Transverse colon (tissue), 4 donors: ENCODE measurements around the gene GALNT9. TPM values are rescaled to one million over a fixed set of nuclear protein-coding genes. Genes with fewer than 3 reads are reported as not detected.

ENCODE experiments used
- DNase-seq: peaks from one replicate; pipeline ENCODE4 v3.0.0-alpha.2; 2019
- H3K27ac ChIP-seq, 4 donors: fragments of 200-600 bp; sonication (generic); 2 replicates each; pipeline ENCODE4 v1.5.1; 2016 to 2018; ENCODE audit warnings: inconsistent platforms in 4 of 4
- H3K27me3 ChIP-seq: fragments of 200-600 bp; sonication (generic); 2 replicates; pipeline ENCODE4 v1.5.1; 2017; ENCODE audit warnings: inconsistent platforms
- H3K36me3 ChIP-seq, 4 donors: fragments of 200-600 bp; sonication (generic); 2 replicates each; pipeline ENCODE4 v1.5.1; 2017 to 2019; ENCODE audit warnings: inconsistent platforms in 4 of 4
- H3K4me1 ChIP-seq, 4 donors: fragments of 200-600 bp; sonication (generic); 2 replicates each; pipeline ENCODE4 v1.5.1; 2017 to 2020; ENCODE audit warnings: inconsistent platforms in 4 of 4
- H3K4me3 ChIP-seq, 4 donors: fragments of 200-600 bp; sonication (generic); 1 replicate in 1 of 4; 2 replicates in 3 of 4; pipeline versions ENCODE4 v1.5.1 to v1.6.1; 2017 to 2019; ENCODE audit warnings: inconsistent platforms in 4 of 4
- H3K9me3 ChIP-seq, 2 donors: fragments of 200-600 bp; sonication (generic); 2 replicates each; pipeline ENCODE4 v1.5.1; 2017 to 2019; ENCODE audit warnings: inconsistent platforms in 2 of 2
- EP300 ChIP-seq: sonication (generic); formaldehyde crosslinking; IDR thresholded peaks from one replicate; pipeline ENCODE4 v1.6.1; 2017; ENCODE audit warnings: antibody characterized with exemption, low read depth
- POLR2A ChIP-seq: fragments of 450-650 bp; IDR thresholded peaks from one replicate; pipeline ENCODE4 v1.6.1; 2016; ENCODE audit warnings: antibody characterized with exemption, mild to moderate bottlenecking, moderate library complexity
- POLR2AphosphoS5 ChIP-seq, 3 donors: sonication (generic); formaldehyde crosslinking; IDR thresholded peaks; one replicate each; pipeline ENCODE4 v1.6.1; 2016; ENCODE audit warnings: antibody characterized with exemption in 3 of 3
- WGBS, 2 donors: methylation state at CpG; one replicate each; pipeline ENCODE4 v1.1.5; 2018; ENCODE audit warnings: low coverage in 1 of 2; 5-methylcytosine and 5-hydroxymethylcytosine counted together
- in situ Hi-C, 4 donors: fragments of 200-750 bp; cut with MboI; loops; one replicate each; pipeline versions ENCODE4 v1.15.0 to v1.15.1; 2017; ENCODE audit warnings: low sequenced_read_pairs in 3 of 4, low pct_ligation_motif_present in 1 of 4, low pct_unique_long_range_greater_than_20kb in 1 of 4
- intact Hi-C: fragments of 100-400 bp; cut with DNase I; formaldehyde crosslinking; loops from one replicate; pipeline ENCODE4 v1.15.1; 2023; ENCODE audit warnings: low total_unique reads
- total RNA-seq, 4 donors: library from RNA; depleted of rRNA; stranded (reverse); fragments of >200 nt; gene quantifications; one replicate each; pipeline ENCODE4 v1.1.0, GENCODE V29; 2016
- TF ChIP-seq, protein P1 (sequence below), 5 experiments: fragments of 200-600 bp in 3 of 5; fragments of 450-650 bp in 2 of 5; sonication (generic) in 3 of 5; IDR thresholded peaks; 1 replicate in 2 of 5; 2 replicates in 3 of 5; pipeline ENCODE4 v1.5.1; 2016 to 2017; ENCODE audit warnings: antibody characterized with exemption in 5 of 5, inconsistent platforms in 3 of 5, mild to moderate bottlenecking in 2 of 5, moderate library complexity in 1 of 5

GALNT9 gene
- total RNA-seq, 4 donors from 2014 or later, result 0.82 to 4.5 TPM; not detected in 2

DNA sequence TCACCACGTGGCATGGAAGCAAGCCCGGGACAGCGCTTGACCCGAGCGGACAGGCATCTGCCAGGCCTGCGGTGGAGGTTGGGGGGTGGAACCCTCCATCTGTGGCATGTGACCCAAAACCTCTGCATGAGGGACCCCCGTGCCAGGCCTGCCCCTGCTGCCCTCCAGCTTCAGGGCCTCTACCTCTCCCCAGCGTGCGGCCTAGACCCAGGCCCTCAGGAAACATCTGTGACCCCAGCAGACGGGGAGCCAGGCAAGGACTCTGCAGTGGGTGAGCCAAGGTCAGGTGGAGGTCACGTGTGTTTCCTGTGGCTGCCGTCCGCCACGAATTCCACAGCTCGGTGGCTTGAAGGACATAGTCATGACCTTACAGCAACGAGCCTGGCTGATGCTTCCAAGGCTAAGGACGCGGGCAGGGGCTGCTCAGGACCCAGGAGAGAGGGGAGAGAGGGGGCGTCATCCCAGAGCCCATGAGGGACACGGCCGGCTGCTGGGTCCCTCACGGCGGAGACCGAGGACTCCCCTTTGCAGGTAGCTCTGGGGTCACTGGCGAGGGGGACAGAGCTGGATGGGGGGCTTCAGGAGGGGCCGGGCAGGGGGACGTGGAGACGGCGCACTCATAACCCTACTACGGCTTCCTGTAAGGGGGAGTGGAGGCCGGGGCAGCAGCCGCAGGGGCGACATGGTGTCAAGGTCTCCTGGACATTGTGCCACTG, 91.5 kb downstream of the GALNT9 start:
- DNase-seq, result no peak
- Histone ChIP-seq H3K9me3 (no peaks in the 10 kb centered on the region), H3K4me1 (peaks cover 0 to 4% (median 0%) of the 10 kb centered on the region in 4 donors), H3K36me3 (no peaks in the 10 kb centered on the region), H3K4me3 (no peak overlapping the region), H3K27me3 (no peaks in the 10 kb centered on the region), H3K27ac (no peak overlapping the region)
- TF ChIP-seq POLR2AphosphoS5 (IDR thresholded peaks at IDR 0.05), result no peak
- TF ChIP-seq EP300, result no peak
- TF ChIP-seq POLR2A, result no peak
- TF ChIP-seq, protein P1, sequence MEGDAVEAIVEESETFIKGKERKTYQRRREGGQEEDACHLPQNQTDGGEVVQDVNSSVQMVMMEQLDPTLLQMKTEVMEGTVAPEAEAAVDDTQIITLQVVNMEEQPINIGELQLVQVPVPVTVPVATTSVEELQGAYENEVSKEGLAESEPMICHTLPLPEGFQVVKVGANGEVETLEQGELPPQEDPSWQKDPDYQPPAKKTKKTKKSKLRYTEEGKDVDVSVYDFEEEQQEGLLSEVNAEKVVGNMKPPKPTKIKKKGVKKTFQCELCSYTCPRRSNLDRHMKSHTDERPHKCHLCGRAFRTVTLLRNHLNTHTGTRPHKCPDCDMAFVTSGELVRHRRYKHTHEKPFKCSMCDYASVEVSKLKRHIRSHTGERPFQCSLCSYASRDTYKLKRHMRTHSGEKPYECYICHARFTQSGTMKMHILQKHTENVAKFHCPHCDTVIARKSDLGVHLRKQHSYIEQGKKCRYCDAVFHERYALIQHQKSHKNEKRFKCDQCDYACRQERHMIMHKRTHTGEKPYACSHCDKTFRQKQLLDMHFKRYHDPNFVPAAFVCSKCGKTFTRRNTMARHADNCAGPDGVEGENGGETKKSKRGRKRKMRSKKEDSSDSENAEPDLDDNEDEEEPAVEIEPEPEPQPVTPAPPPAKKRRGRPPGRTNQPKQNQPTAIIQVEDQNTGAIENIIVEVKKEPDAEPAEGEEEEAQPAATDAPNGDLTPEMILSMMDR (IDR thresholded peaks at IDR 0.05), result no peak
- WGBS, 2 donors, result 78% methylated on average over 29 of the region's 33 CpGs; no CpG with 5 or more reads in 1 of the 2 donors
- intact Hi-C loops (no loop called here), in situ Hi-C loops (no loop called here)

DNA sequence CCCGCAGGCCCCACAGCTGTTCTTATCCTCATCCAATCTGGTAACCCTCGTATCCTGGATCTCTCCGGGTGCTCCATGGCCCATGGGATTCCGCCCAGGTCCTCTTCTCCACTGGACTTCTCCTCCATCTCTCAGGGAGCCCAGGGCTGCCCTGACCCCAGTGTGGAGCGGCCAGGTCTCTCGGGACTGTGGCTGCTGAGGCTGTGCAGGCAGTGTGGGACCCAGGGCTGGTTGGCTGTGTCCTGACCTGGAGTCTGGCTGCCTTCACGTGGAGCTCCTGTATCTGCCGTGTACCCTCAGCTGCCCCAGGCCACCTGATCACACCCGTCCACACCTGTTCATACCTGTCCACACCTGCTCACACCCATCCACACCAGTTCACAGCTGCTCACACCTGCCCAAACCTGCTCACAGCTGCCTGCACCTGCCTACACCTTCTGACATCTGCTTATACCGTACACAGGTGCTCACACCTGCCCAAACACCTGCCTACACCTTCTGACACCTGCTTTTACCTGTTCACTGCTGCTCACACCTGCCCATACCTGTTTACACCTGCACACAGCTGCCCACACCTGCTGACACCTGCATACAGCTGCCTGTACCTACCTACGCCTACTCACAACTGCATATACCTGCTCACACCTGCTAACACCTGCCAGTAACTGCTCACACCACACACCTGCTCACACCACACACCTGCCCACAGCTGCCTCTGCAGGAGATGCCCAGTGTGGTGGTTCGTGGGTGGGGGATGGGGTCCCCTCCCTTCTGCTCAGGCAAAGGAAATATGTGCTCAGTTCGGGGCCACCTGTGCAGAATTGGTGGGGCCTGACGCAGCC, 92.2 kb downstream of the GALNT9 start:
- in situ Hi-C loops, result no loop called here
- intact Hi-C loops, result no loop called here
- Histone ChIP-seq H3K27ac (no peak overlapping the region), H3K4me3 (no peak overlapping the region), H3K36me3 (no peaks in the 10 kb centered on the region), H3K9me3 (no peaks in the 10 kb centered on the region), H3K27me3 (no peaks in the 10 kb centered on the region), H3K4me1 (peaks cover 0 to 4% (median 0%) of the 10 kb centered on the region in 4 donors)
- no peak for DNase-seq
- TF ChIP-seq, protein P1 (IDR thresholded peaks at IDR 0.05), result no peak
- no peak for TF ChIP-seq EP300
- no peak for TF ChIP-seq POLR2AphosphoS5 (IDR thresholded peaks at IDR 0.05)
- TF ChIP-seq POLR2A, result no peak
- WGBS, 2 donors, result 67 to 80% methylated on average over 5 to 9 of the region's 14 CpGs

DNA sequence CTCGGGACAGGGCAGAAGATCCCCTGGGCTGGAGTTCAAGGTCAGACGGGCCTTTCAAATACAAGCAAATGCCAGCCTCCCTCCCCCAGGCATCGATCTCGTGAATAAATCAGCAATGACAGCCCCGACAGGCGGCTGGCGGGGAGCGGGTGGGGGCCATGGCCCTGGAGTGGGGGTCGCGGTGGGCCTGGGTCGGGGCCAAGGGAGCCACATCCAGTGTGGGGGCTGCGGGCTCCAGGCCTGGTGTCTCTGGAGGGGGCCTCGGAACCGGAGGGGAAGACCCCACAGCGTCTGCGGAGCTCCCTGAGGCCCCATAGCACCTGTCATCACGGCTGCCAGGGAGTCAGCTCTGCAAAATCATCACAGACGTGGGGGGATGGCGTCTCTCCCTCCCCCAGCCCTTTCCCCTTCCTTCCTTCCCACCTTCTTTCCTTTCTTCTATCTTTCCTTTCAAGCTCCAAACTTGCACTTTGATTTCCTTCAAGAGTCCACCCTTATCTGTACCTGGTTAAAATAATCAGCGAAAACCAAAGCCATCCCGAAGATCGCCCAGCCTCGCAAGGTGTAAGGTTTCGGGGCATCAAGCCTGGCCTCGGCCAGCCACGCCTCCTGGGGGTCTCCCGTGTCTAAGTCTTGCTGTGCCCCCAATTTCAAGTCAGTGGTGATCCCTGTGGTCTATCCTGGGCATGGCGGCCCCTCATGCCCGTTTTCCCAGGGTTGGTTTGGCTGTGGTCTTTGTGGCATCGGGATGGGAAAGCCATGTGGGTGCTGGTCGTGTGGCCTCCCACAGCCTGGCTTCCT, 93.1 kb downstream of the GALNT9 start:
- in situ Hi-C loops, result no loop called here
- no peak overlapping the region for H3K27ac ChIP-seq
- TF ChIP-seq POLR2A (no peak), EP300 (no peak), POLR2AphosphoS5 (IDR thresholded peaks at IDR 0.05) (no peak)
- TF ChIP-seq, protein P1 (IDR thresholded peaks at IDR 0.05), result no peak
- no peak for DNase-seq
- no peaks in the 10 kb centered on the region for H3K9me3 ChIP-seq
- no peak overlapping the region for H3K4me3 ChIP-seq
- no peaks in the 10 kb centered on the region for H3K27me3 ChIP-seq
- no peaks in the 10 kb centered on the region for H3K36me3 ChIP-seq
- peaks cover 0 to 4% (median 0%) of the 10 kb centered on the region in 4 donors for H3K4me1 ChIP-seq
- 73 to 100% methylated on average over 2 to 31 of the region's 31 CpGs for WGBS, 2 donors
- intact Hi-C loops, result no loop called here
